GM12873 (cell line): Measurements from ENCODE around the gene ISG20.

Source experiments
- TF ChIP-seq, protein P1 (sequence below): IDR thresholded peaks from 2 replicates; pipeline ENCODE4 v1.5.1; 2012; ENCODE audit warnings: low read depth, mild to moderate bottlenecking, moderate library complexity, low read length, control low read depth; ENCODE audit not compliant: insufficient read depth; ENCODE audit errors: missing control alignments

Gene ISG20

DNA sequence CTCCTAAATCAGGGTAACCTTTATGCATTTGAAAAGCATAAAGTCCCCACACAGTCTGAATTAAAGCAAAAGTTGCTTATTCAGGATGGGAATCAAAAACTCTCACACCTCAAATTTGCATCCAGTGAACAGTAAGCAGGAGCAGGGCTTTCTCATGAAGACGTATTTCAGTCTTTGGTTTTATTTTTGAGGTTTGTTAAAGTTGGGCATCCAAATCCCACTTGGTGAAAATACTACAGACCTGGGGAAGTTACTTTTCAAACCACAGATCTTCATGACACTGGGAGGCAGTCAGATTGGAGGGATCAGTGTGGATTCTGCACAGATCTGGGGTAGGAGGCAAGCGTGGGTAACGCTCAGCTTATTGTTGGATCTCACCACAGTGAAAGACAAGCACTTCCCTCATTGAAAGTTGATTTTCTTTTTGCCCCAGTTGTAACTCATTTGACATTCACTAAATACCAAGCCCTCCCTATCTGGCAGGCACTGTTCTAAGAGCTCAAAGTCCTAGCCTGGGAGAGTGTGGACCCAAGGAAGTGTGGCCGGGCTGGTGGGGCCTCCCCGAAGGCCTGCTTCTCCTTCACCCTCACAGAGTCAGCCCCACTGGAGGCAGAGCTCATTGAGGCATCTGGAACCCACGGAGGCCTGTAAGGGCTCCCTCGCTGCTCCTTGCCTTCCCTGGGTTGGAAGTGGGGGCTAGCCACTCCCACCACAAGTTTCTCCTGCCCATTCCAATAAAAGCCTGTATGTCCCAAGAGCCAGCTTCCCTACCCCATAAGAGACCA lies 783 bp upstream of the ISG20 start:
- TF ChIP-seq, protein P1, sequence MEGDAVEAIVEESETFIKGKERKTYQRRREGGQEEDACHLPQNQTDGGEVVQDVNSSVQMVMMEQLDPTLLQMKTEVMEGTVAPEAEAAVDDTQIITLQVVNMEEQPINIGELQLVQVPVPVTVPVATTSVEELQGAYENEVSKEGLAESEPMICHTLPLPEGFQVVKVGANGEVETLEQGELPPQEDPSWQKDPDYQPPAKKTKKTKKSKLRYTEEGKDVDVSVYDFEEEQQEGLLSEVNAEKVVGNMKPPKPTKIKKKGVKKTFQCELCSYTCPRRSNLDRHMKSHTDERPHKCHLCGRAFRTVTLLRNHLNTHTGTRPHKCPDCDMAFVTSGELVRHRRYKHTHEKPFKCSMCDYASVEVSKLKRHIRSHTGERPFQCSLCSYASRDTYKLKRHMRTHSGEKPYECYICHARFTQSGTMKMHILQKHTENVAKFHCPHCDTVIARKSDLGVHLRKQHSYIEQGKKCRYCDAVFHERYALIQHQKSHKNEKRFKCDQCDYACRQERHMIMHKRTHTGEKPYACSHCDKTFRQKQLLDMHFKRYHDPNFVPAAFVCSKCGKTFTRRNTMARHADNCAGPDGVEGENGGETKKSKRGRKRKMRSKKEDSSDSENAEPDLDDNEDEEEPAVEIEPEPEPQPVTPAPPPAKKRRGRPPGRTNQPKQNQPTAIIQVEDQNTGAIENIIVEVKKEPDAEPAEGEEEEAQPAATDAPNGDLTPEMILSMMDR: no peak

GRCh38 chr15:88641959-88642452 lies 3.2 kb downstream of the ISG20 start:
- TF ChIP-seq, protein P1: no peak

GRCh38 chr15:88644741-88645140 lies 5.9 kb downstream of the ISG20 start:
- TF ChIP-seq, protein P1: no peak

DNA sequence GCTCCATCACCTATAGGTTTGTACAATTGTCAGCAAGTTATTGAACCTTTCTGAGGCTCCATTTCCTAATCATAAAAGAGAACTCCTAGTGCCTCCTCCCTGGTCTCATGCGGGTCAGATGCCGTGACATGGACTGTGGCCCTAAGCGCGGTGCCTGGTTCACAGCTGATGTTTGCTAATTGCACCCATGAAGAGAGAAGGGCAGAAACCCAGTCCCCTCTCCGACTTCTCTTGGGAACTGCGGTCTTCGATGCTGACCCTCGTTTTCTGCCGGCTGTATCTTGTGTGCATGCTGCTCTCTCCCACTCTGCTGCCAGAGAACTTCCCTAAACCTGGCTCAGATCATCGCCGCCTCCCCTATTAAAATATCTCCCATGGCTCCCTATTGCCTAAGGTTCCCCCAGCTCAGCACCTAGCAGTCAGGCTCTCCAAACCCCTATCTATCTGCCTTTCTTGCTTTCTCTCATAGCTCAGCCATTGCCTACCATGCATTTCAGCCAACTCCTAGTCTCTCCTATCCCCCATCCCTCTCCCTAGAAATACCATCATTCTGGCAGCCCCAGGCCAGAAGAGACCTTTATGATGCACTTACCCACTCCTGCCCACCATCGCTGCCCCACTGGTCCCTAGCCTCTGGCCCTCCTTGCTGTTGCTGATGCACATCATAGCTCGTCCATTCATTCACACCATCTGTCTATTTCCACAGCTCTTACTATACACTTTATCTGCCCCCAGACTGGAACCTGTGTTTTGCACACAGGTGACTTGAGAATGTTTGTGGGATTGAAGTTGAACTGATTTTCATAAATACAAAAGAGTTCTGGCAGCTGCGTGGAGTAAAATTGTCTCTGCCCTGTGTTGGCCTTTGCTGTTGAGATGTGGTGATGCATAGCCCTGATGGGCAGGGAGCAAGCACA lies 6.6 kb downstream of the ISG20 start:
- TF ChIP-seq, protein P1: no peak

- TF ChIP-seq, protein P1: no peak
Measured at GRCh38 chr15:88646088-88646405, 7.2 kb downstream of the ISG20 start.

DNA sequence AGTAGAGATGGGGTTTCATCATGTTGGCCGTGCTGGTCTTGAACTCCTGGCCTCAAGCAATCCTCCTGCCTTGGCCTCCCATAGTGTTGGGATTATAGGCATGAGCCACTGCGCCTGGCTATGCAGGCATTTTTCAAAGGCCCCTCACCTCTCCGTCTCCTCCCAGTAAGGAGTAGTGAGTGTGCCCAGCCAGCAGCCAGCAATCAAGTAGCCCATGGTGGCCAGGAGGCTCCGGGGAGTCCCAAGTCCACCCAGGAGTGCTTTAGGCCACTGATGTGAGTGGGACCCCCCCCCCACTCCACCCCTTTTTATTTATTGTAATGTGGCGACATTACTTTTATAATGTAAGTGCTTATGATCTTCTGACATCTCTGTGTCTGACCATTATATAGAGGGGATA lies 8.1 kb downstream of the ISG20 start:
- TF ChIP-seq, protein P1: no peak
